Natural killer cell (primary cell): ENCODE results near the gene WDR36. TPM values are rescaled to one million over a fixed set of nuclear protein-coding genes. Genes with fewer than 3 reads are reported as not detected.

Source experiments
- ATAC-seq, 3 donors: fragments of 150-1000 bp in 2 of 3; fragments of 200-7000 bp in 1 of 3; cut with Tn5 transposase; 1 replicate in 1 of 3; 2 replicates in 2 of 3; pipeline ENCODE4 v1.10.0; 2021; ENCODE audit warnings: mild to moderate bottlenecking in 2 of 3, moderate library complexity in 2 of 3
- DNase-seq, 2 donors: peaks; one replicate each; pipeline versions ENCODE4 v3.0.0 to v3.0.0-alpha.2; 2013 to 2021; ENCODE audit warnings: mixed read lengths in 1 of 2
- H3K27ac ChIP-seq: one replicate; pipeline ENCODE4 v1.5.1; 2013; ENCODE audit warnings: mild to moderate bottlenecking, low read length
- H3K27me3 ChIP-seq: one replicate; pipeline ENCODE4 v1.6.1; 2013; ENCODE audit warnings: low read length; ENCODE audit not compliant: control insufficient read depth, insufficient read depth
- H3K36me3 ChIP-seq: one replicate; pipeline ENCODE4 v1.6.1; 2013; ENCODE audit warnings: low read length; ENCODE audit not compliant: control insufficient read depth, insufficient read depth
- H3K4me1 ChIP-seq: one replicate; pipeline ENCODE4 v1.6.1; 2013; ENCODE audit warnings: low read length; ENCODE audit not compliant: control insufficient read depth, insufficient read depth
- H3K4me3 ChIP-seq: one replicate; pipeline ENCODE4 v1.5.1; 2013; ENCODE audit warnings: low read length
- H3K9me3 ChIP-seq: one replicate; pipeline ENCODE4 v1.6.1; 2013; ENCODE audit warnings: low read length; ENCODE audit not compliant: control insufficient read depth, insufficient read depth
- H3K27ac Mint-ChIP-seq, 2 donors: one replicate each; pipeline ENCODE4 v1.8.0; 2022; ENCODE audit warnings: mild to moderate bottlenecking in 2 of 2, mixed read lengths in 2 of 2, moderate library complexity in 1 of 2
- H3K27me3 Mint-ChIP-seq, 2 donors: one replicate each; pipeline ENCODE4 v1.8.0; 2022; ENCODE audit warnings: low read depth in 2 of 2, mixed read lengths in 2 of 2
- H3K36me3 Mint-ChIP-seq: one replicate; pipeline ENCODE4 v1.8.0; 2022; ENCODE audit warnings: mixed read lengths
- H3K4me1 Mint-ChIP-seq, 2 donors: one replicate each; pipeline ENCODE4 v1.8.0; 2022; ENCODE audit warnings: mixed read lengths in 2 of 2
- H3K4me3 Mint-ChIP-seq: one replicate; pipeline ENCODE4 v1.8.0; 2022; ENCODE audit warnings: mild to moderate bottlenecking, moderate library complexity, mixed read lengths
- H3K9me3 Mint-ChIP-seq, 2 donors: one replicate each; pipeline ENCODE4 v1.8.0; 2022; ENCODE audit warnings: mixed read lengths in 2 of 2
- whole genome bisulfite sequencing: methylation state at CpG from one replicate; pipeline ENCODE4 v1.1.7; 2013; ENCODE audit warnings: missing lambda C conversion rate; ENCODE audit not compliant: insufficient coverage; 5-methylcytosine and 5-hydroxymethylcytosine counted together
- intact Hi-C: fragments of 100-400 bp; cut with micrococcal nuclease; formaldehyde crosslinking; loops from one replicate; pipeline ENCODE4 v1.14.2; 2022
- total RNA-seq, 4 donors: library from RNA; stranded (reverse); fragments of 120-200 nt in 1 of 4; gene quantifications; one replicate each; pipeline versions ENCODE4 v1.2.3 to v1.2.4, GENCODE V29; 2013 to 2022
- TF ChIP-seq, protein P1 (sequence below): fragments of 200-600 bp; IDR thresholded peaks from one replicate; pipeline ENCODE4 v1.8.0; 2022; ENCODE audit warnings: antibody characterized with exemption

The WDR36 gene
- total RNA-seq, 3 donors from 2014 or later (not counting 1 experiment from before 2014, with no cell fraction given), result 23.0 to 24.8 (median 23.9) TPM

DNA sequence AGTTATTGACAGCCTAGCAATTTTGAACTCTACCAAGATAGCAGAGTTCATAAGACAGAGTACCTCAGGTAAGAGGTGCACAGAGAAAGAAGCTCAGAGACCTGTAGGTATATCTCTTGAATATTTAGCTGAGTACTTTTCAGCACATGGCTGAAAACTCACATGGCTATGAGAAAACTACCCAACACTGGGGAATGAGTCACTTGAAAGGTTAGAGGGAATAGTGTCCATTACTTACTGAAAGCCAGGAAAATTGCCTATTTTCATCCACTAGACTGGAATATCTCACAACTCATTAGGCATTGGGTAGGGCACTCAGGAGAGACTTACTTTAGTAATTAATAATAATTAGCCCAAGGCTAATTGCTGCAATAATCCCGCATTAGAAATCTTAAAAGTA is 12.3 kb upstream of the WDR36 start:
- peaks cover 29 to 73% of the 10 kb centered on the region in 2 donors for H3K27me3 Mint-ChIP-seq
- Histone ChIP-seq H3K36me3 (no peaks in the 10 kb centered on the region), H3K4me1 (no peaks in the 10 kb centered on the region), H3K27me3 (peaks cover 8% of the 10 kb centered on the region), H3K9me3 (no peaks in the 10 kb centered on the region), H3K4me3 (no peak overlapping the region), H3K27ac (no peak overlapping the region)
- H3K4me3 Mint-ChIP-seq, result no peak overlapping the region
- WGBS, result no CpG with 5 or more reads among the region's 1 CpG
- no peaks in the 10 kb centered on the region for H3K4me1 Mint-ChIP-seq
- H3K36me3 Mint-ChIP-seq, result no peaks in the 10 kb centered on the region
- no peak for DNase-seq
- no peaks in the 10 kb centered on the region for H3K9me3 Mint-ChIP-seq
- intact Hi-C loops, result no loop called here
- no peak for ATAC-seq
- TF ChIP-seq, protein P1, sequence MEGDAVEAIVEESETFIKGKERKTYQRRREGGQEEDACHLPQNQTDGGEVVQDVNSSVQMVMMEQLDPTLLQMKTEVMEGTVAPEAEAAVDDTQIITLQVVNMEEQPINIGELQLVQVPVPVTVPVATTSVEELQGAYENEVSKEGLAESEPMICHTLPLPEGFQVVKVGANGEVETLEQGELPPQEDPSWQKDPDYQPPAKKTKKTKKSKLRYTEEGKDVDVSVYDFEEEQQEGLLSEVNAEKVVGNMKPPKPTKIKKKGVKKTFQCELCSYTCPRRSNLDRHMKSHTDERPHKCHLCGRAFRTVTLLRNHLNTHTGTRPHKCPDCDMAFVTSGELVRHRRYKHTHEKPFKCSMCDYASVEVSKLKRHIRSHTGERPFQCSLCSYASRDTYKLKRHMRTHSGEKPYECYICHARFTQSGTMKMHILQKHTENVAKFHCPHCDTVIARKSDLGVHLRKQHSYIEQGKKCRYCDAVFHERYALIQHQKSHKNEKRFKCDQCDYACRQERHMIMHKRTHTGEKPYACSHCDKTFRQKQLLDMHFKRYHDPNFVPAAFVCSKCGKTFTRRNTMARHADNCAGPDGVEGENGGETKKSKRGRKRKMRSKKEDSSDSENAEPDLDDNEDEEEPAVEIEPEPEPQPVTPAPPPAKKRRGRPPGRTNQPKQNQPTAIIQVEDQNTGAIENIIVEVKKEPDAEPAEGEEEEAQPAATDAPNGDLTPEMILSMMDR, result no peak
- no peak overlapping the region for H3K27ac Mint-ChIP-seq

- H3K4me1 ChIP-seq, result no peaks in the 10 kb centered on the region
- no peaks in the 10 kb centered on the region for H3K36me3 ChIP-seq
- ATAC-seq, result no peak
- Mint-ChIP-seq H3K27ac (no peak overlapping the region), H3K4me3 (no peak overlapping the region), H3K36me3 (no peaks in the 10 kb centered on the region), H3K27me3 (peaks cover 21 to 52% of the 10 kb centered on the region in 2 donors), H3K9me3 (no peaks in the 10 kb centered on the region), H3K4me1 (no peaks in the 10 kb centered on the region)
- no peak overlapping the region for H3K27ac ChIP-seq
- H3K9me3 ChIP-seq, result no peaks in the 10 kb centered on the region
- 11% methylated on average over 6 of the region's 7 CpGs for WGBS
- intact Hi-C loops, result no loop called here
- no peak overlapping the region for H3K4me3 ChIP-seq
- DNase-seq, result no peak
- TF ChIP-seq, protein P1, result no peak
- peaks cover 4% of the 10 kb centered on the region for H3K27me3 ChIP-seq
Measured at GRCh38 chr5:111083323-111083722, 8.8 kb upstream of the WDR36 start.

DNA sequence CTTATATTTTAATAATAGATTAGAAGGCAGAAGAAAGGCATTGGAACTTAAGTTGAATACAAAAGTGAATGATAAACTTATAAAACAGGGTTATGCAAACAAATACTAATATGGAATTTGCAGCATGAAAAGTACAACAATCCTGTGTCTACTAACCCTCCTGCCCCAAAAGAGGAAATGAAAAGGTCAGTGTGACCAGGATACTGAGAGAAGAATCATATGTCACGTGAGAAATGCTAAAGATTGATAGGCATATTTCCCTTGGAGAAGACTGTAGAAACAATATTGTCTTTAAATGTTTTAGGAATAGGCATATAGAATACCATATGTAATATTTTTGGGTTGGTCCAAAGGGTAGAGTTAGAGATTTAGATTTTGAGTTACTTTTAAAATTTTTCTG is 3.8 kb downstream of the WDR36 start:
- Mint-ChIP-seq H3K4me3 (no peak overlapping the region), H3K27ac (no peak overlapping the region), H3K27me3 (peaks cover 0 to 3% of the 10 kb centered on the region in 2 donors), H3K36me3 (no peaks in the 10 kb centered on the region), H3K9me3 (no peaks in the 10 kb centered on the region), H3K4me1 (peaks cover 30 to 39% of the 10 kb centered on the region in 2 donors)
- Histone ChIP-seq H3K27ac (no peak overlapping the region), H3K4me3 (no peak overlapping the region), H3K9me3 (no peaks in the 10 kb centered on the region), H3K36me3 (peaks cover 34% of the 10 kb centered on the region), H3K4me1 (peaks cover 4% of the 10 kb centered on the region), H3K27me3 (no peaks in the 10 kb centered on the region)
- intact Hi-C loops, result no loop called here
- no peak for ATAC-seq
- DNase-seq, result no peak
- TF ChIP-seq, protein P1, result no peak
- WGBS, result 73% methylated on average over 1 of the region's 1 CpG

DNA sequence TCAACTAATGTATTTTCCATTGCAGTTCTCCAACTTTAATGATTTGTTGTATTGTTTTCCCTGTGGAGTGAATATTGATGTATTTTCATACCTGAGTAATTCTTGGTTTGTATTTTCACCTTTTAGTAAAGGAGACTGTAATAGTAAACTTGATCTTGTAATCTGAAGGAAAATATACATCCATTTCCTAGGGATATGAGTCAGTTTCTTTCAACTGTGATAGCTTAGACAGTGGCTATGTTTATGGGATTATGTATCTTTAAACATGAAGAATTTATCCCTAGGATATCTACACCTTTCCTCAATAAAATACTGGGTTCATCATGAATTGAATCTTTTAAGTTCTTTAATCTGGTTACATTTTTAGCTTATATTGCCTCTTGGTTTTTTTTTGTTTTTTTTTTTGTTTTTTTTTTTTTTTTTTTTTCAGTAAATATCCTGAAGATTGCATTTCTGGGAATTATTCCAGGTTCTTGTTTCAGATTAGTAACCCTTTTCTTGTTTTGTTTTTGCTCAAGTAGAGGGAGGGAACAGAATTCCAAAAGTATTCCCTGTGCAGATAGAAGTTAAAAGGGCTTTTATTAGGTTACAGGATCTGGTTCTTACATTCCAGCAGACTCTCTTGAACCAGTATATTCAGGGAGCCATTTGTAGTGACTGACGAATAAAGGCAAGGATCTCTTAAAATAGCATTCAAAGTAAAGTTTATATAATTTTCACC is 7.1 kb downstream of the WDR36 start:
- Histone ChIP-seq H3K36me3 (peaks cover 64% of the 10 kb centered on the region), H3K4me1 (no peaks in the 10 kb centered on the region), H3K27me3 (no peaks in the 10 kb centered on the region), H3K27ac (no peak overlapping the region), H3K9me3 (no peaks in the 10 kb centered on the region), H3K4me3 (no peak overlapping the region)
- DNase-seq (no peak), ATAC-seq (no peak)
- Mint-ChIP-seq H3K36me3 (peaks cover 7% of the 10 kb centered on the region), H3K4me1 (peaks cover 8 to 14% of the 10 kb centered on the region in 2 donors), H3K27me3 (no peaks in the 10 kb centered on the region), H3K4me3 (no peak overlapping the region), H3K27ac (no peak overlapping the region), H3K9me3 (no peaks in the 10 kb centered on the region)
- TF ChIP-seq, protein P1, result no peak
- intact Hi-C loops, result no loop called here
- no CpG with 5 or more reads among the region's 1 CpG for WGBS
